NCI-H748 (cell line): ENCODE results near the gene ROCK1.
"Not testable (repeated sequence)": the region's sequence is repeated elsewhere in the genome, so short reads cannot be mapped to it uniquely, and the experiment has no call there.

Source experiments
- DNase-seq: peaks from one replicate; lab custom pipeline; 2025; ENCODE audit not compliant: unreplicated experiment; lab: John Stamatoyannopoulos, UW

The ROCK1 gene

DNA sequence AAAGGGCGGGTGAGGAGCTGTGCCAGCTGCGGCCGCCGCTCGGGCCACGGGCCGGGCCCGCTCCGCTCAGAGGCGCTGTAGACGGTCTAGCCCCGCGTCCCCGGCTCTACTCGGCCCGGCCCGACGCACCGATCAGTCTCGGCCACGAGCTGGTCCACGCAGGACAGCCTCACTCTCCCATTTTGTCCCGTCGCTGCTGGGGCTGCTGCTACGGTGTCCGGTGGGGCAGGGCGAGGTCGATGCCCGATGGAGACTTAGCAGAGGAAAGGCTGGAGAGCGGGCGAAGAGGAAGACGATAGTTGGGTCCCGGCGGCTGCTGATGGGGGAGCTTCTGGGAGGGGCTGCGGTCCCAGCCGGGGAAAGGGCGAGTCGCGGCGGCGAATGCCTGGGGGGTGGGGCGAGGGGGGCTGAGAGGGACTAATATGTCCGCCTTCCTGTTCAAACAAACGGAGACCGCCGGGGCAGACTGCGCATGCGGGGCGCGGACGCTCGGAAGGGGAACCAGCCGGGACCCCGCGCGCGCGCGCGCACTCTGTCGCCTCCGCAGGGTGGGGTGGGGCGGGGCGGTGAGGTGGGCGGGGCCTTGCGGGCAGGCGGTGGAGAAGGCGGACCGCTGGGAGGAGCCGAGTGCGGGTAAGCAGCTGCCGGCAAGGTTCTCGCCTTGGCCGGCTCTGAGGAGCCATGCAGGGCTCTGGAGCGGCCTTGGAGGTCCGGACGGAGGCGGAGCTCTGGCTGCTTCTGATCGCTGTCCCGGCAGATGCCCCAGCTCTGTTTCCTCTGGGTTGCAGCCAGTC lies at the start of gene ROCK1:
TSS of gene ROCK1 (minus strand) at position 468 of the 794 bp plus-strand sequence. CDS start 903 bp downstream, outside the sequence.
- peak; percentile 97 for DNase-seq

DNA sequence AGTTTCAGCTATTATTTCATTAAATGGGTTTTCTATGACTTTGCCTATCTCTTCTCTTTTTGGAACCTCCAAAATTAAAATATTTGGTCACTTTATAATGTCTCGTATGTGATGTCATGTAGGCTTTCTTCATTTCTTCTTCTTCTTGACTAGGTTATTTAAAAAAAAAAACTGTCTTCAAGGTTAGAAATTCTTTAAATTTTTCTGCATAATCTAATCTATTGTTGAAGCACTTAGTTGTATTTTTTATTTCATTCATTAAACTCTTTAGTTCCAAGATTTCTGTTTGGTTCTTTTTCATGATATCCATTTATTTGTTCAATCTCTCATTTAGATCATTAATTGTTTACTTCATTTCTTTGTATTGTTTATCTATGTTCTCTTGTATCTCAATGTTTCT lies 43.8 kb upstream of the ROCK1 start:
- no peak for DNase-seq

DNA sequence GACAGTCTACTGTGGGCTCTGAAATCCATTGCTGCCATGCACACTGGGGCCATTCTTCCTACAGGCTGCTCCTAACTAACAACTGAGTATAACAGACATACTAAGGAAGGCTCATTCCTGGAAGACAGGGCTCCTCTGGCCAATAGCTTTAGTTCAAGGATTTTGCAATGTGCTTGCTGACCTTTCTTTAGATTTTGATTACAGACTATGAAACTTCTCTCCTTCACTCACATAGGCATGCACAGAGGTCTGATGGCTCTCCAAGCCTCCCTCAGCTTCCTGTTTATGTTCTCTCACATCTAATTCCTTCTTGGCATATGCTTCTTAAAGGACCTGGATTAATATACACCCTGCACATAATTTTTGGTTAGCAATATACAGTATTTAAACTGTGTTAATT lies 34.4 kb upstream of the ROCK1 start:
- DNase-seq: no peak

- no peak for DNase-seq
Observed at GRCh38 chr18:21145371-21145770, 33.8 kb upstream of the ROCK1 start.

DNA sequence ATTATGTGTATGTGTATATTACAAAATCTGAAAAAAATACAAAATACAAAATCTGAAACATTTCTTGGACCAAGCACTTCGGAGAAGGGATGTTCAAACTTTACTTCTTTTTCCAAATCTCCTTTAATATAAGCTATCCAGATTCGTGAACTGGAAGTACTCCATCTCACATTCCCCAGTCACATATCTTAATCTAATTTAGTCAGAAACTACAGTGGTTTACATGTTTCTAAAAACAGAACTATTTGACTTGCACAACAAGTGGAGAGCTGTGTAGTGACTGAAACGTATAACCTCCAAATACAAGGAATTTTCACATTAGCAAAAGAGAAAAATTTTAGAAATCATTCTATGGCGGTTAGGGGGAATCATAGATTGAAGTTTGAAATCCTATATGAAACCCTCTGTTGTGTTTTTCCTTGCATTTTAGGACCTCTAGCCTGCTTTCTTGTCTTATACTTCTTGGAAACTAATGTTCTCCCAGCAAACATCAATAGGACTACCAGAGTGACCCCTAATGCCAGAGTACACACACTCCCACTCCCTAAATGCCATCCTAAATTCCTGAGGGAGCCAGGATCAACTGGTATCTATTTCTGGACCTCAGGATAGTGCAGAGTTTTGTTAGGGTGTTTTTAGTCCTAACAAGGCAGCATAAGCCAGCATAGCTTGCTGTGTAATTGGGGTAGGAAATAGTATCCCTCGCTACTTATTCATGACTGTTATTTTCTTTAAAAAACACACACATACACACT lies 30.2 kb upstream of the ROCK1 start:
- no peak for DNase-seq

GRCh38 chr18:21137719-21138488 lies 26.3 kb upstream of the ROCK1 start:
- not testable (repeated sequence) for DNase-seq

- DNase-seq: peak; percentile 32
Observed at GRCh38 chr18:21134895-21135294, 23.3 kb upstream of the ROCK1 start.

DNA sequence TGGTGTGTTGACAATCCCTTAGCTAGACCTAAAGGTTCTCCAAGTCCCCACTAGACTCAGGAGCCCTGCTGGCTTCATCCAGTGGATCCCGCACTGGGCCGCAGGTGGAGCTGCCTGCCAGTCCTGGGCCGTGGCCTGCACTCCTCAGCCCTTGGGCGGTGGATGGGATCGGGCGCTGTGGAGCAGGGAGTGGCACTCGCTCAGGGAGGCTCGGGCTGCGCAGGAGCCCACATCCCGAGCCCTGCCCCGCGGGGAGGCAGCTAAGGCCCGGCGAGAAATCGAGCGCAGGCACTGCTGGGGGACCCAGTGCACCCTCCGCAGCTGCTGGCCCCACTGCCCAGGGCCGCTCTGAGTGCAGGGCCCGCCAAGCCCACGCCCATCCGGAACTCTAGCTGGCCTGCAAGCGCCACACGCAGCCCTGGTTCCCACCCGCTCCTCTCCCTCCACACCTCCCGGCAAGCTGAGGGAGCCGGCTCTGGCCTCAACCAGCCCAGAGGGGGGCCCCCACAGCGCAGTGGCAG lies 20.8 kb upstream of the ROCK1 start:
- DNase-seq: no peak

- no peak for DNase-seq
Observed at GRCh38 chr18:21131698-21132227, 20.1 kb upstream of the ROCK1 start.

- DNase-seq: no peak
Observed at GRCh38 chr18:21129566-21130216, 18.1 kb upstream of the ROCK1 start.

- no peak for DNase-seq
Observed at GRCh38 chr18:21123290-21123926, 11.8 kb upstream of the ROCK1 start.

GRCh38 chr18:21118806-21119205 lies 7.2 kb upstream of the ROCK1 start:
- no peak for DNase-seq

- DNase-seq: no peak
Observed at GRCh38 chr18:21117409-21118131, 6.0 kb upstream of the ROCK1 start.

DNA sequence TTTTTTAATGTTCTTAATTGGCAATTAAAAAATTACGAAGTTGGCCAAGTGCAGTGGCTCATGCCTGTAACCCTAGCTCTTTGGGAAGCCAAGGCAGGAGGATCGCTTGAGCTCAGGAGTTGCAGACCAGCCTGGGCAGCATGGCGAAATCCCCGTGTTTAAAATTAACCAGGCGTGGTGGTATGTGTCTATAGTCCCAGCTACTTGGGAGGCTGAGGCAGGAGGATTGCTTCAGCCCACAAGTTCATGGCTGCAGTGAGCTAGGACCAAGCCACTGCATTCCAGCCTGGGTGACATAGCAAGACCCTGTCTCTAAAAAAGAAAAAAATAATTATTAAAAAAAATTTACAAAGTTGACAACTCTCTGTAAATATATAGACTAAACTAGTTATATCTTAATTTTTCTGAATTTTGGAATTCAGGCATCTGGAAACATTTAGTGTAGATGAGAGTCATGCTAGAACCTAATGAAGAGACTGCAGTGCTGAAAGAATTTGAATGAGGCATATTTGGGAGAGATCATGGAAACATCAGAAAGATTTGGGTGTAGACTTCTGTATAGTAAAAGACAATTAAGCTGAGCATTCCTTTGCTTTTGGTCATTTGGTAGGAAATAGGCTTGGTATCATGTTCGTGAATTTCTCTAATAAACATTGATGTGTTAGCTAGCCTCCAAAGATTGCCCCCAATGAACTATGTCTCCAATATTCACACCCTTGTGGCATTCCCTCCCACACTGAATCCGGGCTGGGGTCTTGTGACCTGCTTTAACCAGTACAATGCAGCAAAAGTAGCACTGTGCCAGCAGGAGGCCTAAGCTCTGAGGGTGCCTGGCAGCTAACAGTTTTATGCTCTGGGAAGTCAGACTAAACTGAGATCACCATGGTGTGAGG lies 4.2 kb upstream of the ROCK1 start:
- DNase-seq: no peak

DNA sequence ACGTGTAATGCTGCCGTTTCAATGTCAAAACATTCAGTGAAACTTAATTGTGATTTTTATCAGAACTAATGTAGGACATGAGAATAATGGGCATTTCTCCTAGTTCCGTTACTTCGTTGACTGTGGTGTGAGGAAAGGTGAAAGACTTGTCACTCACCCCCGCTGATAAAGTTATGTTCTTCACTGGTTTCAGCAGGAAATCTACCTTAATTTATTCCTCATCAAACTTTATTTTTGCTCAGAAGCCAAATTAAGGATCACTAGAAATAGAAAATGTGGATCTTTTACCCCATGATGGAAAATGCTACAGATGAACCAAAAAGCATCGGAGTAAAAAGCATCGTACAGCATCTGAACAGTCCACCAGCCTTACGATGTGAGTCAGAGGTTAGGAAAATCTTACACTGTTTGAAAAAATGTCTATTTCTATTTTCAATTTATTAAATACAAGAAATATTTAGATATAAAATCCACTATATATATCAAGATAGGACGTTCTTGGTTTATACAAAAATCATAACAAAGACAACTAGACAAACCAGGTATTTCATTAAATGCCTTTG lies 1.0 kb upstream of the ROCK1 start:
- DNase-seq: no peak

DNA sequence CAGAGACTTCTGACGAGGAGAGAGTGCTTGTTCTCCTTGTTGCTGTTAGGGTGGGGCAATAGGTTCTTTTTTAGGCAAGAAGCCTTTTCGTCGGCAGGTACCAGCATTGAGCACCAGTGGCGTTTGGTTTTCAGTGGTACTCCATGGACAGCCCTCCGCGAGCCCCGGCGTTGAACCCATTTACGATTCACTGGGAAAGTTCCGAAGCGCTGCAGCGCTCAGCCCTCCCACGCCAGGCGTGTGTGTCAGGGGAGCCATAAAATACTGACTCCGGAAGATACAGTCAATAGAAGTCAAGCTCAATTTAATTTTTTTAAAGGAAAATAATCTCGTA lies 494 bp upstream of the ROCK1 start:
- DNase-seq: no peak

GRCh38 chr18:21110713-21111345 lies 784 bp downstream of the ROCK1 start:
- DNase-seq: peak; percentile 59
